GM23338 (cell line): ENCODE results near the gene BNIP5. TPM values are rescaled to one million over a fixed set of nuclear protein-coding genes. Genes with fewer than 3 reads are reported as not detected.
A peak's percentile ranks its signal among the peaks of the same experiment; 100 is the strongest.

ENCODE experiments used
- ATAC-seq: fragments of 200-7000 bp; cut with Tn5 transposase; 3 replicates; pipeline ENCODE4 v1.9.1; 2020
- DNase-seq: peaks from one replicate; pipeline ENCODE4 v3.0.0-alpha.2; 2015; ENCODE audit warnings: low spot score
- H2AFZ ChIP-seq: fragments of 200-600 bp; sonication (generic); 2 replicates; pipeline ENCODE4 v1.8.0; 2016; ENCODE audit warnings: antibody characterized with exemption, mild to moderate bottlenecking, moderate library complexity
- H3F3A ChIP-seq: fragments of 200-600 bp; sonication (generic); replicated peaks from 2 replicates; pipeline ENCODE4 v1.8.0; 2017; ENCODE audit warnings: antibody characterized with exemption, mixed run types, low read depth
- H3K27ac ChIP-seq: fragments of 200-600 bp; sonication (generic); 2 replicates; pipeline ENCODE4 v1.6.1; 2016; ENCODE audit warnings: low read depth
- H3K27me3 ChIP-seq: fragments of 200-600 bp; sonication (generic); 2 replicates; pipeline ENCODE4 v1.8.0; 2016; ENCODE audit warnings: mild to moderate bottlenecking, mixed run types, moderate library complexity; ENCODE audit not compliant: insufficient read depth
- H3K36me3 ChIP-seq: fragments of 200-600 bp; sonication (generic); 2 replicates; pipeline ENCODE4 v1.8.0; 2016; ENCODE audit warnings: mild to moderate bottlenecking; ENCODE audit not compliant: insufficient read depth
- H3K4me1 ChIP-seq: fragments of 200-600 bp; sonication (generic); 2 replicates; pipeline ENCODE4 v1.8.0; 2016; ENCODE audit warnings: mild to moderate bottlenecking, moderate library complexity; ENCODE audit not compliant: insufficient read depth
- H3K4me2 ChIP-seq: fragments of 200-600 bp; sonication (generic); 2 replicates; pipeline ENCODE4 v1.7.1; 2017; ENCODE audit warnings: mixed run types
- H3K4me3 ChIP-seq: fragments of 200-600 bp; sonication (generic); 2 replicates; pipeline ENCODE4 v1.6.1; 2016; ENCODE audit warnings: mixed run types
- H3K79me2 ChIP-seq: fragments of 200-600 bp; sonication (generic); replicated peaks from 2 replicates; pipeline ENCODE4 v1.8.0; 2017; ENCODE audit warnings: mild to moderate bottlenecking; ENCODE audit not compliant: insufficient read depth
- H3K9me2 ChIP-seq: fragments of 200-600 bp; sonication (generic); 2 replicates; pipeline ENCODE4 v1.8.0; 2017; ENCODE audit not compliant: insufficient read depth
- H4K20me1 ChIP-seq: fragments of 200-600 bp; sonication (generic); replicated peaks from 2 replicates; pipeline ENCODE4 v1.8.0; 2017; ENCODE audit warnings: mild to moderate bottlenecking; ENCODE audit not compliant: insufficient read depth
- H3K27ac Mint-ChIP-seq: 2 replicates; pipeline ENCODE4 v1.8.0; 2020; ENCODE audit warnings: inconsistent platforms, mild to moderate bottlenecking, moderate library complexity, mixed read lengths
- H3K27me3 Mint-ChIP-seq: 3 replicates; pipeline ENCODE4 v1.8.0; 2022; ENCODE audit warnings: low read depth, mild to moderate bottlenecking, moderate library complexity, mixed read lengths, inconsistent platforms; ENCODE audit not compliant: insufficient read depth, poor library complexity
- H3K36me3 Mint-ChIP-seq: 3 replicates; pipeline ENCODE4 v1.8.0; 2021; ENCODE audit warnings: low read depth, mild to moderate bottlenecking, inconsistent platforms, moderate library complexity, mixed read lengths
- H3K4me1 Mint-ChIP-seq: 3 replicates; pipeline ENCODE4 v1.8.0; 2020; ENCODE audit warnings: mild to moderate bottlenecking, inconsistent platforms, mixed read lengths
- H3K4me3 Mint-ChIP-seq: 3 replicates; pipeline ENCODE4 v1.8.0; 2021; ENCODE audit warnings: moderate library complexity, mild to moderate bottlenecking, inconsistent platforms, mixed read lengths
- H3K9me3 Mint-ChIP-seq: 3 replicates; pipeline ENCODE4 v1.8.0; 2020; ENCODE audit warnings: moderate library complexity, mild to moderate bottlenecking, inconsistent platforms, mixed read lengths
- CREB1 ChIP-seq: fragments of 250-450 bp; sonication (Bioruptor Pico); IDR thresholded peaks from 2 replicates; pipeline ENCODE4 v1.5.0; 2020; ENCODE audit warnings: low read depth, mild to moderate bottlenecking, moderate library complexity
- EZH2 ChIP-seq: fragments of 200-600 bp; sonication (generic); IDR thresholded peaks from one replicate; pipeline ENCODE4 v1.8.0; 2017; ENCODE audit warnings: antibody characterized with exemption, mild to moderate bottlenecking, low read depth; ENCODE audit not compliant: unreplicated experiment
- EZH2phosphoT487 ChIP-seq: fragments of 200-600 bp; sonication (generic); IDR thresholded peaks from one replicate; pipeline ENCODE4 v1.8.1; 2018; ENCODE audit warnings: antibody characterized with exemption; ENCODE audit not compliant: unreplicated experiment
- JUNB ChIP-seq: IDR thresholded peaks from one replicate; pipeline ENCODE4 v1.6.1; 2016; ENCODE audit warnings: antibody characterized with exemption; ENCODE audit not compliant: unreplicated experiment
- NANOG ChIP-seq: IDR thresholded peaks from 2 replicates; pipeline ENCODE4 v1.6.1; 2016; ENCODE audit warnings: antibody characterized with exemption, borderline replicate concordance
- POLR2AphosphoS5 ChIP-seq: IDR thresholded peaks from 2 replicates; pipeline ENCODE4 v1.6.1; 2016; ENCODE audit warnings: antibody characterized with exemption, low read depth
- STAT1 ChIP-seq: IDR thresholded peaks from one replicate; pipeline ENCODE4 v1.6.1; 2016; ENCODE audit warnings: antibody characterized with exemption; ENCODE audit not compliant: unreplicated experiment
- ZNF114 ChIP-seq: fragments of 250-450 bp; sonication (Bioruptor Pico); IDR thresholded peaks from 2 replicates; pipeline ENCODE4 v1.5.0; 2020; ENCODE audit warnings: mild to moderate bottlenecking, moderate library complexity
- ZNF331 ChIP-seq: fragments of 250-450 bp; sonication (Bioruptor Pico); IDR thresholded peaks from 2 replicates; pipeline ENCODE4 v1.5.0; 2020; ENCODE audit warnings: low read depth, mild to moderate bottlenecking, moderate library complexity
- polyA plus RNA-seq: library from polyadenylated mRNA; unstranded; fragments of >200 nt; fragmentation: Nextera tagmentation; extraction: Ambion mirVana; gene quantifications from 2 replicates; pipeline ENCODE4 v1.2.1, GENCODE V29; 2016
- total RNA-seq: library from RNA; depleted of rRNA; stranded (reverse); fragments of >200 nt; shearing (Covaris generic); gene quantifications from 2 replicates; pipeline ENCODE4 v1.2.3, GENCODE V29; 2014
- TF ChIP-seq, protein P1 (sequence below): fragments of 250-450 bp; sonication (Bioruptor Pico); IDR thresholded peaks from 2 replicates; pipeline ENCODE4 v1.5.0; 2020; ENCODE audit warnings: mild to moderate bottlenecking, moderate library complexity
- TF ChIP-seq, protein P2 (sequence below): IDR thresholded peaks from 2 replicates; pipeline ENCODE4 v1.6.1; 2016; ENCODE audit warnings: antibody characterized with exemption

BNIP5 gene
- total and polyA plus RNA-seq, 2 experiments from 2014 or later, result not detected

- no peaks in the 10 kb centered on the region for H3K27me3 ChIP-seq
- Mint-ChIP-seq H3K36me3 (peaks cover 4% of the 10 kb centered on the region; the same call in 1 of the 3 replicates), H3K27ac (no peak overlapping the region), H3K4me1 (peaks cover 21% of the 10 kb centered on the region), H3K27me3 (peaks cover 8% of the 10 kb centered on the region), H3K4me3 (no peak overlapping the region), H3K9me3 (no peaks in the 10 kb centered on the region)
- H3K36me3 ChIP-seq, result no peaks in the 10 kb centered on the region
- H3K27ac ChIP-seq, result no peak overlapping the region
- DNase-seq, result no peak
- 0 out of 2 replicates have a peak, but pooled peaks cover 10% of the 10 kb centered on the region for H3K4me1 ChIP-seq
- ATAC-seq, result no peak
- H3K4me3 ChIP-seq, result no peak overlapping the region
- TF ChIP-seq, protein P1, sequence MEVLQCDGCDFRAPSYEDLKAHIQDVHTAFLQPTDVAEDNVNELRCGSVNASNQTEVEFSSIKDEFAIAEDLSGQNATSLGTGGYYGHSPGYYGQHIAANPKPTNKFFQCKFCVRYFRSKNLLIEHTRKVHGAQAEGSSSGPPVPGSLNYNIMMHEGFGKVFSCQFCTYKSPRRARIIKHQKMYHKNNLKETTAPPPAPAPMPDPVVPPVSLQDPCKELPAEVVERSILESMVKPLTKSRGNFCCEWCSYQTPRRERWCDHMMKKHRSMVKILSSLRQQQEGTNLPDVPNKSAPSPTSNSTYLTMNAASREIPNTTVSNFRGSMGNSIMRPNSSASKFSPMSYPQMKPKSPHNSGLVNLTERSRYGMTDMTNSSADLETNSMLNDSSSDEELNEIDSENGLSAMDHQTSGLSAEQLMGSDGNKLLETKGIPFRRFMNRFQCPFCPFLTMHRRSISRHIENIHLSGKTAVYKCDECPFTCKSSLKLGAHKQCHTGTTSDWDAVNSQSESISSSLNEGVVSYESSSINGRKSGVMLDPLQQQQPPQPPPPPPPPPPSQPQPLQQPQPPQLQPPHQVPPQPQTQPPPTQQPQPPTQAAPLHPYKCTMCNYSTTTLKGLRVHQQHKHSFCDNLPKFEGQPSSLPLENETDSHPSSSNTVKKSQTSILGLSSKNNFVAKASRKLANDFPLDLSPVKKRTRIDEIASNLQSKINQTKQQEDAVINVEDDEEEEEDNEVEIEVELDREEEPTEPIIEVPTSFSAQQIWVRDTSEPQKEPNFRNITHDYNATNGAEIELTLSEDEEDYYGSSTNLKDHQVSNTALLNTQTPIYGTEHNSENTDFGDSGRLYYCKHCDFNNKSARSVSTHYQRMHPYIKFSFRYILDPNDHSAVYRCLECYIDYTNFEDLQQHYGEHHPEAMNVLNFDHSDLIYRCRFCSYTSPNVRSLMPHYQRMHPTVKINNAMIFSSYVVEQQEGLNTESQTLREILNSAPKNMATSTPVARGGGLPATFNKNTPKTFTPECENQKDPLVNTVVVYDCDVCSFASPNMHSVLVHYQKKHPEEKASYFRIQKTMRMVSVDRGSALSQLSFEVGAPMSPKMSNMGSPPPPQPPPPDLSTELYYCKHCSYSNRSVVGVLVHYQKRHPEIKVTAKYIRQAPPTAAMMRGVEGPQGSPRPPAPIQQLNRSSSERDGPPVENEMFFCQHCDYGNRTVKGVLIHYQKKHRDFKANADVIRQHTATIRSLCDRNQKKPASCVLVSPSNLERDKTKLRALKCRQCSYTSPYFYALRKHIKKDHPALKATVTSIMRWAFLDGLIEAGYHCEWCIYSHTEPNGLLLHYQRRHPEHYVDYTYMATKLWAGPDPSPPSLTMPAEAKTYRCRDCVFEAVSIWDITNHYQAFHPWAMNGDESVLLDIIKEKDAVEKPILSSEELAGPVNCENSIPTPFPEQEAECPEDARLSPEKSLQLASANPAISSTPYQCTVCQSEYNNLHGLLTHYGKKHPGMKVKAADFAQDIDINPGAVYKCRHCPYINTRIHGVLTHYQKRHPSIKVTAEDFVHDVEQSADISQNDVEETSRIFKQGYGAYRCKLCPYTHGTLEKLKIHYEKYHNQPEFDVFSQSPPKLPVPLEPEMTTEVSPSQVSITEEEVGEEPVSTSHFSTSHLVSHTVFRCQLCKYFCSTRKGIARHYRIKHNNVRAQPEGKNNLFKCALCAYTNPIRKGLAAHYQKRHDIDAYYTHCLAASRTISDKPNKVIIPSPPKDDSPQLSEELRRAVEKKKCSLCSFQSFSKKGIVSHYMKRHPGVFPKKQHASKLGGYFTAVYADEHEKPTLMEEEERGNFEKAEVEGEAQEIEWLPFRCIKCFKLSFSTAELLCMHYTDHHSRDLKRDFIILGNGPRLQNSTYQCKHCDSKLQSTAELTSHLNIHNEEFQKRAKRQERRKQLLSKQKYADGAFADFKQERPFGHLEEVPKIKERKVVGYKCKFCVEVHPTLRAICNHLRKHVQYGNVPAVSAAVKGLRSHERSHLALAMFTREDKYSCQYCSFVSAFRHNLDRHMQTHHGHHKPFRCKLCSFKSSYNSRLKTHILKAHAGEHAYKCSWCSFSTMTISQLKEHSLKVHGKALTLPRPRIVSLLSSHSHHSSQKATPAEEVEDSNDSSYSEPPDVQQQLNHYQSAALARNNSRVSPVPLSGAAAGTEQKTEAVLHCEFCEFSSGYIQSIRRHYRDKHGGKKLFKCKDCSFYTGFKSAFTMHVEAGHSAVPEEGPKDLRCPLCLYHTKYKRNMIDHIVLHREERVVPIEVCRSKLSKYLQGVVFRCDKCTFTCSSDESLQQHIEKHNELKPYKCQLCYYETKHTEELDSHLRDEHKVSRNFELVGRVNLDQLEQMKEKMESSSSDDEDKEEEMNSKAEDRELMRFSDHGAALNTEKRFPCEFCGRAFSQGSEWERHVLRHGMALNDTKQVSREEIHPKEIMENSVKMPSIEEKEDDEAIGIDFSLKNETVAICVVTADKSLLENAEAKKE (CRISPR knock-in tag), result no peak
- no peak for TF ChIP-seq POLR2AphosphoS5
- no peak for TF ChIP-seq EZH2phosphoT487
- no peak for TF ChIP-seq EZH2
- no peaks in the 10 kb centered on the region for H4K20me1 ChIP-seq
- no peaks in the 10 kb centered on the region for H3F3A ChIP-seq
- no peaks in the 10 kb centered on the region for H3K79me2 ChIP-seq
- no peak overlapping the region for H2AFZ ChIP-seq
- no peak overlapping the region for H3K4me2 ChIP-seq
- H3K9me2 ChIP-seq, result no peaks in the 10 kb centered on the region
Observed at GRCh38 chr6:36376183-36376582, 39.5 kb upstream of the BNIP5 start.

- H2AFZ ChIP-seq, result peak overlapping the region; percentile 32; the same call in 1 of the 2 replicates
- TF ChIP-seq ZNF331 (CRISPR knock-in tag) (no peak), ZNF114 (no peak), STAT1 (no peak), CREB1 (CRISPR knock-in tag) (no peak), JUNB (no peak), NANOG (no peak)
- TF ChIP-seq, protein P2, sequence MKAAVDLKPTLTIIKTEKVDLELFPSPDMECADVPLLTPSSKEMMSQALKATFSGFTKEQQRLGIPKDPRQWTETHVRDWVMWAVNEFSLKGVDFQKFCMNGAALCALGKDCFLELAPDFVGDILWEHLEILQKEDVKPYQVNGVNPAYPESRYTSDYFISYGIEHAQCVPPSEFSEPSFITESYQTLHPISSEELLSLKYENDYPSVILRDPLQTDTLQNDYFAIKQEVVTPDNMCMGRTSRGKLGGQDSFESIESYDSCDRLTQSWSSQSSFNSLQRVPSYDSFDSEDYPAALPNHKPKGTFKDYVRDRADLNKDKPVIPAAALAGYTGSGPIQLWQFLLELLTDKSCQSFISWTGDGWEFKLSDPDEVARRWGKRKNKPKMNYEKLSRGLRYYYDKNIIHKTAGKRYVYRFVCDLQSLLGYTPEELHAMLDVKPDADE, result no peak
Observed at GRCh38 chr6:36375644-36376155, 39.0 kb upstream of the BNIP5 start.

More at GRCh38 chr6:36375644-36376155, 39.0 kb upstream of the BNIP5 start:
- no peaks in the 10 kb centered on the region for H3K9me3 Mint-ChIP-seq
- DNase-seq (no peak), ATAC-seq (no peak)
- Histone ChIP-seq H3F3A (no peaks in the 10 kb centered on the region), H3K4me2 (no peak overlapping the region), H3K79me2 (no peaks in the 10 kb centered on the region), H3K27ac (no peak overlapping the region), H4K20me1 (no peaks in the 10 kb centered on the region), H3K4me3 (no peak overlapping the region), H3K36me3 (no peaks in the 10 kb centered on the region), H3K27me3 (no peaks in the 10 kb centered on the region), H3K4me1 (0 out of 2 replicates have a peak, but pooled peaks cover 10% of the 10 kb centered on the region), H3K9me2 (no peaks in the 10 kb centered on the region)
- no peak overlapping the region for H3K27ac Mint-ChIP-seq
- H3K4me3 Mint-ChIP-seq, result no peak overlapping the region
- peaks cover 8% of the 10 kb centered on the region for H3K27me3 Mint-ChIP-seq
- H3K4me1 Mint-ChIP-seq, result peaks cover 21% of the 10 kb centered on the region
- peaks cover 4% of the 10 kb centered on the region; the same call in 1 of the 3 replicates for H3K36me3 Mint-ChIP-seq
